Rectal smooth muscle tissue (tissue), 1 donor: ENCODE results near the gene NAPB.

ENCODE experiments used
- H3K27ac ChIP-seq: one replicate; pipeline ENCODE4 v1.7.0; 2013; ENCODE audit warnings: low read depth, low read length, inconsistent platforms
- H3K27me3 ChIP-seq: one replicate; pipeline ENCODE4 v1.7.0; 2013; ENCODE audit warnings: low read length; ENCODE audit not compliant: control insufficient read depth, insufficient read depth
- H3K36me3 ChIP-seq: one replicate; pipeline ENCODE4 v1.7.0; 2013; ENCODE audit warnings: low read length; ENCODE audit not compliant: control insufficient read depth, insufficient read depth
- H3K4me1 ChIP-seq: one replicate; pipeline ENCODE4 v1.7.0; 2013; ENCODE audit warnings: low read length; ENCODE audit not compliant: control insufficient read depth, insufficient read depth
- H3K4me3 ChIP-seq: one replicate; pipeline ENCODE4 v1.7.0; 2013; ENCODE audit warnings: low read length
- H3K9ac ChIP-seq: one replicate; pipeline ENCODE4 v1.7.0; 2013; ENCODE audit warnings: low read length

The NAPB gene

GRCh38 chr20:23412026-23412425 lies 9.3 kb downstream of the NAPB start:
- no peak overlapping the region for H3K4me3 ChIP-seq
- H3K36me3 ChIP-seq: no peaks in the 10 kb centered on the region
- H3K4me1 ChIP-seq: no peaks in the 10 kb centered on the region
- H3K27ac ChIP-seq: no peak overlapping the region
- H3K27me3 ChIP-seq: no peaks in the 10 kb centered on the region
- H3K9ac ChIP-seq: no peak overlapping the region

GRCh38 chr20:23410916-23411695 lies 10.2 kb downstream of the NAPB start:
- Histone ChIP-seq H3K4me3 (no peak overlapping the region), H3K27ac (no peak overlapping the region), H3K36me3 (no peaks in the 10 kb centered on the region), H3K9ac (no peak overlapping the region), H3K4me1 (no peaks in the 10 kb centered on the region), H3K27me3 (no peaks in the 10 kb centered on the region)

- no peak overlapping the region for H3K4me3 ChIP-seq
- no peaks in the 10 kb centered on the region for H3K27me3 ChIP-seq
- H3K36me3 ChIP-seq: no peaks in the 10 kb centered on the region
- no peak overlapping the region for H3K9ac ChIP-seq
- no peak overlapping the region for H3K27ac ChIP-seq
- no peaks in the 10 kb centered on the region for H3K4me1 ChIP-seq
These were observed 11.5 kb downstream of the NAPB start for GRCh38 chr20:23409800-23410199.

GRCh38 chr20:23408957-23409356 lies 12.3 kb downstream of the NAPB start:
- no peak overlapping the region for H3K4me3 ChIP-seq
- no peaks in the 10 kb centered on the region for H3K36me3 ChIP-seq
- peaks cover 2% of the 10 kb centered on the region for H3K4me1 ChIP-seq
- H3K9ac ChIP-seq: no peak overlapping the region
- no peaks in the 10 kb centered on the region for H3K27me3 ChIP-seq
- H3K27ac ChIP-seq: no peak overlapping the region

GRCh38 chr20:23407781-23408464 lies 13.4 kb downstream of the NAPB start:
- Histone ChIP-seq H3K27me3 (no peaks in the 10 kb centered on the region), H3K4me1 (peaks cover 2% of the 10 kb centered on the region), H3K36me3 (no peaks in the 10 kb centered on the region), H3K4me3 (no peak overlapping the region), H3K27ac (no peak overlapping the region), H3K9ac (no peak overlapping the region)

- Histone ChIP-seq H3K9ac (no peak overlapping the region), H3K36me3 (no peaks in the 10 kb centered on the region), H3K27ac (no peak overlapping the region), H3K4me3 (no peak overlapping the region), H3K27me3 (no peaks in the 10 kb centered on the region), H3K4me1 (peaks cover 2% of the 10 kb centered on the region)
These were observed 14.4 kb downstream of the NAPB start for GRCh38 chr20:23406880-23407279.

- H3K27ac ChIP-seq: no peak overlapping the region
- no peak overlapping the region for H3K4me3 ChIP-seq
- no peak overlapping the region for H3K9ac ChIP-seq
- H3K36me3 ChIP-seq: peaks cover 4% of the 10 kb centered on the region
- H3K27me3 ChIP-seq: no peaks in the 10 kb centered on the region
- peaks cover 2% of the 10 kb centered on the region for H3K4me1 ChIP-seq
These were observed 17.1 kb downstream of the NAPB start for GRCh38 chr20:23404196-23404595.

- Histone ChIP-seq H3K9ac (no peak overlapping the region), H3K4me3 (no peak overlapping the region), H3K27ac (no peak overlapping the region), H3K27me3 (no peaks in the 10 kb centered on the region), H3K4me1 (peaks cover 2% of the 10 kb centered on the region), H3K36me3 (peaks cover 4% of the 10 kb centered on the region)
These were observed 17.5 kb downstream of the NAPB start for GRCh38 chr20:23403751-23404150.

GRCh38 chr20:23401051-23401450 lies 20.2 kb downstream of the NAPB start:
- Histone ChIP-seq H3K27me3 (no peaks in the 10 kb centered on the region), H3K9ac (no peak overlapping the region), H3K4me1 (peaks cover 2% of the 10 kb centered on the region), H3K36me3 (peaks cover 7% of the 10 kb centered on the region), H3K4me3 (no peak overlapping the region), H3K27ac (no peak overlapping the region)

- Histone ChIP-seq H3K4me1 (peaks cover 2% of the 10 kb centered on the region), H3K4me3 (no peak overlapping the region), H3K9ac (no peak overlapping the region), H3K27ac (no peak overlapping the region), H3K36me3 (peaks cover 7% of the 10 kb centered on the region), H3K27me3 (no peaks in the 10 kb centered on the region)
These were observed 21.6 kb downstream of the NAPB start for GRCh38 chr20:23399568-23400241.

- Histone ChIP-seq H3K27me3 (no peaks in the 10 kb centered on the region), H3K4me1 (no peaks in the 10 kb centered on the region), H3K4me3 (no peak overlapping the region), H3K27ac (no peak overlapping the region), H3K9ac (no peak overlapping the region), H3K36me3 (peaks cover 16% of the 10 kb centered on the region)
These were observed 23.3 kb downstream of the NAPB start for GRCh38 chr20:23397961-23398360.

GRCh38 chr20:23396950-23397627 lies 24.2 kb downstream of the NAPB start:
- Histone ChIP-seq H3K4me3 (no peak overlapping the region), H3K27ac (no peak overlapping the region), H3K9ac (no peak overlapping the region), H3K36me3 (peaks cover 20% of the 10 kb centered on the region), H3K27me3 (no peaks in the 10 kb centered on the region), H3K4me1 (no peaks in the 10 kb centered on the region)
